NCI-H1417 (cell line): ENCODE results near the gene PRMT7.

Source experiments
- DNase-seq, 3 experiments: peaks; one replicate each; lab custom pipeline; 2025; lab: John Stamatoyannopoulos, UW

PRMT7 gene

GRCh38 chr16:68376590-68376989 is 65.8 kb downstream of the PRMT7 start:
- DNase-seq: no peak

DNA sequence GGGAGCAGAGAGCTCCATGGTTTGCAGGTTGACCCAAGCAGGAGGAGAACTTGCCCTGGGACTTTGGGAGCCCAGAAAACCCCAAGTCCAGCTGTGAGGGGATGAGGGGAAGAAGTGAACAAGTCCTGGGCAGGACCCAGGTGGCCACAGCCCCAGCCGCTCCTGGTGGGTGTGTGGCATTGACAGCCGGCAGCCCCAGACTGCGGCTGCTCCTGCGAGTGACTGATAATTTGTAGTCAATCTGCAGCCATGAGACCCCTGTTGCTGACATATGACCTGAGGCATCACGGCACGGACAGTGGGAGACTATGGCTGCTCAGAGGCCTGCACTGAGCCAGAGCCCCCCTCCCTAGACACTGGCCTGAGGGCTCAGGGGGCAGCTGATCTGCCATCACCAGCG is 66.4 kb downstream of the PRMT7 start:
- DNase-seq: no peak

DNA sequence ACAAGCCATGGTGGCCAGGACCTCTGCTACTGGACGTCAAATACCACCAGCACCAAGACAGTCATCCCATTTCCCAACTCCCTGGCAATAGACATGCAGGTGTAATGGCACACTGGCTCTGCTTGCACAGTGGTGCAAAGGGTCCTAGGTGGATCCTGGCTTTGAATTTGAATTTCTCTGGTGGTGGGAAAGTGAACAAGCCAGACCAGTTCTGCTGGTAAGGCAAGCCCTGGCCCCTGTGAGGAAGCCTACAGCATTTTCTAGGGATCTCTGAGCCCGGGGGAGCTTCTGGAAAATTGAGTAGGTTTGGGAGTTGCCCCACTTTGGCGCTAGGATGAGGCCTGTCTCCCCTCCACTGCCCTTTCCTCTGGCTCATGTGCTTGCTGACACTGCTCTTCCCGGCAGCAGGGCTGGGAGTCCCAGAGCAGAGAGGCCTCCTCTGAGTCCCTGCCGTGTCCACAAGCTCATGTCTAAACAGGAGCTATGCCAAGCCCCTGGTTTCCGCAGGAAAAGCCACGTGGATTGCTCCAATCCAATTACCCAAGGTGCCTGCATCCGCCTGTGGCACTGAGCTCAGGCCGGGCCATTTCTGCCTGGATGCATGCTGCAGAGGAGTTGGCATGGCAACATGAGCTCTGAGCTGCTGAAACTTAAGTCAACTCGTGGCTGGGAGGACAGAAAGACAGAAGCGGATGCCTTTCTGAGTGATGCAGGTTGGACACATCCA is 67.0 kb downstream of the PRMT7 start:
- peak; percentile 38 to 68 (median 42) for DNase-seq

- DNase-seq: no peak
These were observed 67.9 kb downstream of the PRMT7 start for GRCh38 chr16:68378436-68379415.

DNA sequence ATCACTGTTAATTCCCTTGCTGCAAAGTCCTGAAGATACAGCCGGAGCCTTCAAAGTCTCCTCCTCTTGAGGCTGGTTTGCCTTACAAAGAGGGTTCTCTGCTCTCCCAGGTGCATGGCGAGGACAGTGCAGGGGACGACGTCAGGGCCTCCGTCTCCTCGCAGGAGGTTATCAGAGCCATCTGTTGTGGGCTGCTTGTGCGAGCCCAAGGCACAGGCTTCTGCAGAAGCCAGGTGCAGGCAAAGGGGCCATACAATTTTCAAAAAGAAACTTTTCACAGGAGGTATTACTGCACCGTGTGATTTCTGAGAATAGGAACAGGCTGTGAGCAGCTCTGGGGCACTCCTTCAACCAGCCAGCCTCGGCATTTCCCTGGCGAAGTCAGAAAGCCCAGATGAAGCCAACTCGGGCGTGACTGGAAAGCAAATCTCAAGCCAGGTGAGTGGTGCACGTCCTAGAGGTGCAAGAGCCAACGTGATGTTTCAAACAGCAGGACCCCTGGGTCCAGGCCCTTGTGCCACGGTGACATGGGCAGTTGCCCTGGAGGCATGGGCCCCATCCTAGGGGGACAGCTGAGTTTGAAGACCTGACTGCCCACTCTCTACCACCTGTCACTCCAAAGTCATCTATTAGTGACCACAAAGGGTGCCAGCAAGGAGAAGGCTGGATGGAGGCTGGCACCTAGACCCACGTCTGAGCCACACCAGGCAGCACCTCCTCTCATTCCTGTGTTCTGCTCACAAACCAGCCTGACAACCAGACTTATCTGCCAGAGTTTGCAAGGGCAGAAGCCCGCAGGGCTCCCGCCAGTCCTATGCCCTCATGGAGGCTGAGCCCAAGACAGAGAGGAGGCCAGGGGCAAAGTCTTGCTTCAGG is 68.9 kb downstream of the PRMT7 start:
- DNase-seq: peak in 1 of 3 experiments; percentile 24

DNA sequence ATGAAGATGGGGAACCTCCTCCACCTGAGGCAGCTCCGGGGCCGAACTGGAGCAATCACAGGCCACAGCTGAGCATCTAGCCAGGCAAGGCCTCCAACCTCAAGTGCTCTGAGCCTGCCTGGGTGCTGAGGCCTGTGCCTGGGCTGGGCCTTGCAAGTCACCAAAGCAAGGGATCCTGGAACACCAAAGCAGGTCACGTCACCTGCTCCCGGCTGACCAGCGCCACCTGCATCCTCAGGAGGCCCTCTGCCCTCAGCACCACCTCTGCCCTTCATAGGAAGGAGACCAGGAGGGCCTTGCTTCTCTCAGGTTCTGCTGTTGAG is 69.5 kb downstream of the PRMT7 start:
- no peak for DNase-seq

DNA sequence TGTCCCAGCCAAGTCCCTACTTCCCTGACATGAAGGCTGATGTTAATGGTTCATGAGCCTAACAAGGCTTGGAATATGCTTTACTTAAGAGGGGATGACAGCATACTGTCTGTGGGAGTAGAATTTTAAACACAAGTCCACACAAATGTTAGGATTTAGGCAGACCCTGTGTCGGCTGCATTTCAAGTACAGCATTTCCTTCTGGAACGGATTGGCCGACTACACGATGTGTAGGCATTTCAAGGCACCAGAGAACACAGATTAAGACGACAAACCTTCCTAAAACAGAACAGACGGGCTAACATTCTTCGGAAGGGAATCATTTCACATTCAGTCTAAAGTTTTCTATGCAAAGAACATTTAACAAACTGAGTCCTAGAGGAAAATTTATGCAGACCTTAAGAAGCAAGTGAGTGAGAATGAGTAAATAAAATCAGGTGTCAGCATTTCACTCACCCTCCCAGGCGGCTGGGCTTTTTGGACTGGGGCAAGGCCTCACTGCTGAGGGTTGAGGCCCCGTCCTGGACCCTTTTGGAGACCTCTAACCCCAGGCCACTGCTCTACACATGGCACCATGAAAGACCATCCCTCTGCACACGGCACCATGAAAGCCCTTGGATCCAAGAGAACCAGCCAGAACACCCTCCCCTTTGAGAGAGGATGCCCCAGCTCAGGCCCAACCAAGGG is 70.0 kb downstream of the PRMT7 start:
- no peak for DNase-seq

DNA sequence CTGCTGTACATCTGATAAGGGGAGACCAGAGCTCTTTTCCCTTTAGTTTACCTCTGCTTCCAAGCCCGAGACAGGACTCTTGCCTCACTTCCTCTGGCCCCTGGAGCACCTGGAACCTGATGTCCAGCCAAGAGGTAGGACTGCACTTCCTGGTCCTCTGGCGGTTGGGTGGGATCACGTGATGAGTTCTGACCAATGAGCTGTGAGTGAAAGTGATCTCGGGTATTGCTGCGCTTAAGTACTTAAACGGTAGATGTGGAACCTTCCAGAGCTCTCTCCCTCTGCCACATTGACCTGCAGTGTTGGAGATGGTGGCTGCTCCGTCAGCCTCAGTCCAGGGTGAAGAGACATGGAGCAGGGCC is 70.5 kb downstream of the PRMT7 start:
- DNase-seq: no peak

GRCh38 chr16:68382296-68382718 is 71.5 kb downstream of the PRMT7 start:
- no peak for DNase-seq

- DNase-seq: no peak
These were observed 73.0 kb downstream of the PRMT7 start for GRCh38 chr16:68383858-68384257.

DNA sequence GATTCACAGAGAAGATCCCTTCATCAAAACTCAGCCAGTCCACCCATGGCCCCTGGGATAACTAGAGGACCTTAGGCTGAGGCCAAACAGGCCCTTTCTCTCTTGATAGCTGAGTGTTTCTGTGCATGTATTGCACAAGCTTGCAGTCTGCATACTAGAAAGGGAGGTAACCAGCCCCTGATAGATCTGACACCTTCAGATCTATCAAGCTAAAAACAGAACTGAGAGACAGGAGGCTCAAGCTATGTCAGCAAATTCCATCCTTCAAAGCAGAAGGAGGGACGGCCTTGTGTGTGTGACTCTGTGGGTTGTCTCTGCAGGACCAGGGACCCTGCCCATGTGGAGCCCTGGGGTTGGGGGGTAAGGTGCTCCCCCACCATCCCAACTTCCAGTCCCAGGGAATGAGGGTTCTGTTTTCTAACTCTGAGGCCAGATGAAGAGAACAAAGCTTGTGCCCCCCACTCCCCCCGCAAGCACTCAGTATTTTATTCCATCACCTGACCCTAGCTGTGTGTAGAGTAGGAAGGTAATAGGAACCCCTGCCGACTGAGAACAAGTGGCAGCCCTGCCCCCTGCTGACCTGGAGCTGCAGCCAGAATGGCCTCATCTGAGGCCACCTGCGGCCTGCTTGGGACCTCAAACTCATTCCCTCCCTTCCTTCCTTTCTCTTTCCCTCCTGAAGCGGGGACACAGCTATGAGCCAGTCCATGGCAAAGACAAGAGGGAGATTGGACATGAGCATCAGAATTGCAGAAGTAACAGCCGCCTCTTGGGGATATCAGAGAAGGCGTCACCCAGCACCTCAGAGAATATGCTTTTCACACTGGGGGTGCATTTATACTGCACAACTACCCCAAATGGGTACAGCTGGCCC is 73.7 kb downstream of the PRMT7 start:
- peak in 2 of 3 experiments; percentile 51 to 85 for DNase-seq

DNA sequence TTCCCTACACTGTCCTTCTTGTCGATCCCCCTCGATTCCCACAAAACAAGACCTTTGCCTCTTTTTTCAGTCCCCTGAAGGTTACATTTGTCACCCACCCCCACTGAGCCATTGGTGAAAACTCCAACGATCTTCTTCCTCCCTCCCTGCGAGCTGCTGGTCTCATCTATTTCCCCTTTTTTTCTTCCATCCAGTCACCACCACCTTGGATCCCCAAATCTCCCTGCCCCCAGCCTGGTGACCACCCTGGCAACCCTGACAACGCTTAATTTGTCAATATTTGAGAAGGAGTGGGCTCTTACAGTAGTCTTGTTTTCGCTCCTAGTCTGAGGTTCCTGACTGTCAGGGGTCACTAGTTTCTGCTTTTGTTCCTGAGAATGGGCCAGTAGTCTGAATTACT is 74.6 kb downstream of the PRMT7 start:
- no peak for DNase-seq

GRCh38 chr16:68386628-68387027 is 75.8 kb downstream of the PRMT7 start:
- DNase-seq: peak in 1 of 3 experiments; percentile 2

DNA sequence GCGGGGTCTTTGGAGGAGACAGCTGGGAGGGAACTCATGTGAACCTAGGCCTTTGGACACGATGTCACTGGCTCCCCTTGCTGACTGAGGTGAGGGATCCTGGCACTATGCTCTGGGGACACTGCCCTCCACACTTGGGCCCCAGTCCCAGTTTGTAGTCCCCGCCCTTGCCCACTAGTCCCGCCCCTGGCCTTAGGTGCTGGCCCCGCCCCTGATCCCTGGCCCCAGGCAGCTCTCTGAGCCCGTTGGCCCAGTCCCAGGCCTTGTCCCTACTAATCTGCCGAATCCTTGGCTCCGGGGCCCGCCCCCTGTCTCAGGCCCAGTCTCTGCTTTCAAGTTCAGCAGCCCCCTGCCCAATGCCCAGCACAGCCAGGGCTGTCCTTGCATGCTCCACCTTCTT is 76.5 kb downstream of the PRMT7 start:
- no peak for DNase-seq

GRCh38 chr16:68388124-68388523 is 77.3 kb downstream of the PRMT7 start:
- no peak for DNase-seq

DNA sequence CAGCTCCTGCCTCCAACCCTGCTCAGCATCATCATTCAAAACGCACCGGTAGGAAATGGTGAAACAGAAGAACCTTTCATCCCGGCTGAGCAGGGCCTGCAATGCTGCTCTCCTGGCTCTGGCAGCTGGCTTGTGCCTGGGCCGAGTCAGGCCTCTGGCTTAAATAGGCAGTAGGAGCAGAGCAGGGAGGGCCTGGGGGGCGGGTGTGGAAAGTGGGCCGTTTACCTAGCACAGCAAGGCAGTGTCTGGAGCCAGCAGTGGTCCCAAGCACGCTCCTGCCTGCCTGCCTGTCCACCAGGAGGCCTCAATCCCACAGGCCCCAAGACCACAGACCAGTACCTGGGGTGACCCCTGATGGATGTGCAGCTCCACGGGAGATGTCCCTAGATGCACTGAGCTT is 78.2 kb downstream of the PRMT7 start:
- DNase-seq: no peak

- DNase-seq: no peak
These were observed 79.0 kb downstream of the PRMT7 start for GRCh38 chr16:68389750-68390371.

DNA sequence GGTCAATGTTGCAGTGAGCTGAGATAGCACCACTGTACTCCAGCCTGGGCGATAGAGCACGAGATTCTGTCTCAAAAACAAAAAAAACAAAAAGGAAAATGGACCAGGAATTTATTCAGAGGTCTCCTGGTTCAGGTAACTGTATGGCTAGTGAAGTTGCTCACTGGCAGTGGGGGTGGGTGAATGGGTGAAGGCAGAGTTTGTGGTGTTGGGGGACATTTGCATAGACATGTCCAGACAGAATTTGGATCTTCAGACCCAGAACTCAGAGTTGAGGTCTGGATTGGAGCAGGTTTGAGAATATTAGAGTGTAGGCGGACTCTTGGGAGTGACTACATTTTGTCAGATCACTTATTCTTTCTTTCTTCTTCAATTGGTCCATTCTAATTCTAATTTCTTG is 82.5 kb downstream of the PRMT7 start:
- DNase-seq: no peak

DNA sequence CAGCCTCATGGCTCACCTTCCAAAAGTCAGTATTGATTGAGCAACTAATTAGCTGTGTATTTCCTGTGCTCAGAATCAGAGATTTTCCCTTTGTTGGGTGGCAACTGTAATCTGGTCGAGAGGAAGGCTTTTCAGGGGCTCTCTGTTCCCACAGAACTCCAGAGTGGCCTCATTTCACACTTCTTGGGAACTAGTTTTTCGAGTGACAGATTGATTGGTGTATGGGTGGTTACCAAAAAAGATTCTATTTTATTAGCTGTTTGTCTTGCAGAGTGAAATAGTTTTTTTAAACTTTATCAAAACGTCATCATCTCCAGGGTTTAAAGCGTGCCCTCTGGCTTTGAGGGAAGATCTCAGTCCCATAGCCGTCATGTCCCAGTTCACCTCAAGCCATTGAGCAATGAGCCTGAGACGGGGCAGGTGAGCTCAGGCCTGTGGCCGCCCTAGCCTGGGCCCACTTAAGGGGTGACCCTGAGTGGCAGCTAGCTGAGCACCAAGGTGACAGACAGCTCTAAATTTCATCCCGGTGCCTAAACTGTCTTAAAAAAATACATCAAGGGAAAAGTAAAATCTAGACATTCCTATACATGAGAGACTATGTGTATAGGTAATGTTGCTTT is 84.5 kb downstream of the PRMT7 start:
- DNase-seq: no peak

- DNase-seq: no peak
These were observed 85.0 kb downstream of the PRMT7 start for GRCh38 chr16:68395815-68396214.
